Measurements from ENCODE around the gene UBQLN4.

DNA sequence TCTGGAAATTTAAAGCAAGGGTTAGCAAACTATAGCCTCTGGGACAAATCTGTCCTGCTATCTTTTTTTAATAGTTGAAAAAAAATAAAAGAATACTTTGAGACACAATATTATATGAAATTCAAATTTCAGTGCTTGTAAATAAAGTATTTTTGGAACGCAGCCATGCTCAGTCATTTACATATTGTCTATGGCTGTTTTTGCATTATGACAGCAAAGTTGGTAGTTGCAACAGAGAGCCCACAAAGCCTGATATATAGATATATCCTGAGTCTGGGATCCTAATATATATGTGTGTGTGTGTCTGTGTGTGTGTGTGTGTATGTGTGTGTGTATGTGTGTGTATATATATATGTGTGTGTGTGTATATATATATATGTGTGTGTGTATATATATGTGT is 53.6 kb downstream of the UBQLN4 start:
- TF ChIP-seq, protein P1, sequence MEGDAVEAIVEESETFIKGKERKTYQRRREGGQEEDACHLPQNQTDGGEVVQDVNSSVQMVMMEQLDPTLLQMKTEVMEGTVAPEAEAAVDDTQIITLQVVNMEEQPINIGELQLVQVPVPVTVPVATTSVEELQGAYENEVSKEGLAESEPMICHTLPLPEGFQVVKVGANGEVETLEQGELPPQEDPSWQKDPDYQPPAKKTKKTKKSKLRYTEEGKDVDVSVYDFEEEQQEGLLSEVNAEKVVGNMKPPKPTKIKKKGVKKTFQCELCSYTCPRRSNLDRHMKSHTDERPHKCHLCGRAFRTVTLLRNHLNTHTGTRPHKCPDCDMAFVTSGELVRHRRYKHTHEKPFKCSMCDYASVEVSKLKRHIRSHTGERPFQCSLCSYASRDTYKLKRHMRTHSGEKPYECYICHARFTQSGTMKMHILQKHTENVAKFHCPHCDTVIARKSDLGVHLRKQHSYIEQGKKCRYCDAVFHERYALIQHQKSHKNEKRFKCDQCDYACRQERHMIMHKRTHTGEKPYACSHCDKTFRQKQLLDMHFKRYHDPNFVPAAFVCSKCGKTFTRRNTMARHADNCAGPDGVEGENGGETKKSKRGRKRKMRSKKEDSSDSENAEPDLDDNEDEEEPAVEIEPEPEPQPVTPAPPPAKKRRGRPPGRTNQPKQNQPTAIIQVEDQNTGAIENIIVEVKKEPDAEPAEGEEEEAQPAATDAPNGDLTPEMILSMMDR (IDR thresholded peaks at IDR 0.05; ENCODE audit: borderline replicate concordance, extremely low read depth, low read length, poor library complexity, severe bottlenecking), result no peak
- TF ChIP-seq EZH2 (IDR thresholded peaks at IDR 0.05; ENCODE audit: borderline replicate concordance, low read depth, low read length, severe bottlenecking), result no peak

All from DND-41 (cell line).